HepG2 (cell line): ENCODE data around the gene KANSL1. TPM values are rescaled to one million over a fixed set of nuclear protein-coding genes. Genes with fewer than 3 reads are reported as not detected.

Source experiments
- AKAP8 ChIP-seq: sonication (generic); formaldehyde crosslinking; IDR thresholded peaks from 2 replicates; pipeline ENCODE4 v1.5.1; 2020; ENCODE audit warnings: mild to moderate bottlenecking, missing genetic modification reagents
- ARNT ChIP-seq: fragments of 450-650 bp; IDR thresholded peaks from 2 replicates; pipeline ENCODE4 v1.6.1; 2017
- ATF7-NPFF ChIP-seq: sonication (generic); formaldehyde crosslinking; IDR thresholded peaks from 2 replicates; pipeline ENCODE4 v1.8.1; 2023; ENCODE audit warnings: mild to moderate bottlenecking, low read depth, missing genetic modification reagents, moderate library complexity
- CC2D1A ChIP-seq: sonication (generic); formaldehyde crosslinking; IDR thresholded peaks from 2 replicates; pipeline ENCODE4 v1.8.1; 2023; ENCODE audit warnings: mild to moderate bottlenecking, missing genetic modification reagents
- ELF3 ChIP-seq: IDR thresholded peaks from 2 replicates; pipeline ENCODE4 v1.6.1; 2016; ENCODE audit warnings: missing genetic modification reagents, missing compliant biosample characterization
- FOSL2 ChIP-seq: sonication (generic); formaldehyde crosslinking; IDR thresholded peaks from 2 replicates; pipeline ENCODE4 v1.4.0; 2020; ENCODE audit warnings: missing genetic modification reagents
- HDAC6 ChIP-seq: fragments of 200-600 bp; sonication (generic); IDR thresholded peaks from 2 replicates; pipeline ENCODE4 v1.7.0; 2017; ENCODE audit warnings: mild to moderate bottlenecking, antibody characterized with exemption, low read length, low read depth
- KDM5A ChIP-seq: fragments of 200-600 bp; sonication (generic); IDR thresholded peaks from 2 replicates; pipeline ENCODE4 v1.7.0; 2018; ENCODE audit warnings: antibody characterized with exemption, mild to moderate bottlenecking, low read length, borderline replicate concordance
- NFIB ChIP-seq: sonication (generic); formaldehyde crosslinking; IDR thresholded peaks from 2 replicates; pipeline ENCODE4 v1.9.0; 2021; ENCODE audit warnings: missing genetic modification reagents, mild to moderate bottlenecking, borderline replicate concordance
- PAWR ChIP-seq: sonication (generic); formaldehyde crosslinking; IDR thresholded peaks from 2 replicates; pipeline ENCODE4 v1.4.0; 2020; ENCODE audit warnings: missing genetic modification reagents, mild to moderate bottlenecking, borderline replicate concordance
- ZNF136 ChIP-seq: sonication (generic); formaldehyde crosslinking; IDR thresholded peaks from 2 replicates; pipeline ENCODE4 v1.8.1; 2022; ENCODE audit warnings: low read depth, mild to moderate bottlenecking, moderate library complexity, missing genetic modification reagents
- ZNF282 ChIP-seq: fragments of 450-650 bp; IDR thresholded peaks from 2 replicates; pipeline ENCODE4 v1.6.1; 2018; ENCODE audit not compliant: partially characterized antibody
- ZNF367 ChIP-seq: sonication (generic); formaldehyde crosslinking; IDR thresholded peaks from 2 replicates; pipeline ENCODE4 v1.4.0; 2020; ENCODE audit warnings: missing genetic modification reagents, borderline replicate concordance
- polyA plus RNA-seq, 8 experiments: library from polyadenylated mRNA; depleted of rRNA in 3 of 8; stranded (reverse) in 7 of 8; unstranded in 1 of 8; fragments of >200 nt; fragmentation: Illumina TruSeq in 4 of 8; extraction: Trizol in 4 of 8; gene quantifications; 2 replicates each; pipeline versions ENCODE4 v1.2.1 to v1.2.3, GENCODE V29; 2011 to 2016; ENCODE audit warnings: low read depth in 4 of 8, missing spikeins in 1 of 8, mixed read lengths in 1 of 8; ENCODE audit not compliant: insufficient read depth in 1 of 8
- total RNA-seq, 5 experiments: library from RNA; depleted of rRNA; stranded (reverse); fragments of >200 nt; fragmentation: Illumina TruSeq; extraction: Trizol; gene quantifications; 2 replicates each; pipeline ENCODE4 v1.2.3, GENCODE V29; 2016; ENCODE audit warnings: low read depth in 1 of 5
- TF ChIP-seq, protein P1 (sequence below): sonication (generic); formaldehyde crosslinking; IDR thresholded peaks from 2 replicates; pipeline ENCODE4 v1.4.0; 2020; ENCODE audit warnings: missing genetic modification reagents
- TF ChIP-seq, protein P2 (sequence below): sonication (generic); formaldehyde crosslinking; IDR thresholded peaks from 2 replicates; pipeline ENCODE4 v1.5.0; 2020; ENCODE audit warnings: missing genetic modification reagents
- TF ChIP-seq, protein P3 (sequence below), 2 experiments: sonication (generic) in 1 of 2; formaldehyde crosslinking in 1 of 2; IDR thresholded peaks; 2 replicates each; pipeline versions ENCODE4 v1.5.1 to v1.6.1; 2011 to 2020; ENCODE audit warnings: borderline replicate concordance in 1 of 2, low read depth in 1 of 2, low read length in 1 of 2, mild to moderate bottlenecking in 1 of 2, missing genetic modification reagents in 1 of 2, moderate library complexity in 1 of 2
- TF ChIP-seq, protein P4 (sequence below): sonication (generic); formaldehyde crosslinking; IDR thresholded peaks from 2 replicates; pipeline ENCODE4 v1.8.0; 2022; ENCODE audit warnings: mild to moderate bottlenecking, missing genetic modification reagents
- TF ChIP-seq, protein P5 (sequence below): IDR thresholded peaks from 2 replicates; pipeline ENCODE4 v1.6.1; 2016
- TF ChIP-seq, protein P6 (sequence below): sonication (generic); formaldehyde crosslinking; IDR thresholded peaks from 2 replicates; pipeline ENCODE4 v1.8.0; 2022; ENCODE audit warnings: missing genetic modification reagents, mild to moderate bottlenecking, borderline replicate concordance

The KANSL1 gene
- total and polyA plus RNA-seq, 2 of the 13 experiments (the other 11 are each of a cell fraction or from before 2014, with no cell fraction given), result 24.0 to 59.6 TPM

DNA sequence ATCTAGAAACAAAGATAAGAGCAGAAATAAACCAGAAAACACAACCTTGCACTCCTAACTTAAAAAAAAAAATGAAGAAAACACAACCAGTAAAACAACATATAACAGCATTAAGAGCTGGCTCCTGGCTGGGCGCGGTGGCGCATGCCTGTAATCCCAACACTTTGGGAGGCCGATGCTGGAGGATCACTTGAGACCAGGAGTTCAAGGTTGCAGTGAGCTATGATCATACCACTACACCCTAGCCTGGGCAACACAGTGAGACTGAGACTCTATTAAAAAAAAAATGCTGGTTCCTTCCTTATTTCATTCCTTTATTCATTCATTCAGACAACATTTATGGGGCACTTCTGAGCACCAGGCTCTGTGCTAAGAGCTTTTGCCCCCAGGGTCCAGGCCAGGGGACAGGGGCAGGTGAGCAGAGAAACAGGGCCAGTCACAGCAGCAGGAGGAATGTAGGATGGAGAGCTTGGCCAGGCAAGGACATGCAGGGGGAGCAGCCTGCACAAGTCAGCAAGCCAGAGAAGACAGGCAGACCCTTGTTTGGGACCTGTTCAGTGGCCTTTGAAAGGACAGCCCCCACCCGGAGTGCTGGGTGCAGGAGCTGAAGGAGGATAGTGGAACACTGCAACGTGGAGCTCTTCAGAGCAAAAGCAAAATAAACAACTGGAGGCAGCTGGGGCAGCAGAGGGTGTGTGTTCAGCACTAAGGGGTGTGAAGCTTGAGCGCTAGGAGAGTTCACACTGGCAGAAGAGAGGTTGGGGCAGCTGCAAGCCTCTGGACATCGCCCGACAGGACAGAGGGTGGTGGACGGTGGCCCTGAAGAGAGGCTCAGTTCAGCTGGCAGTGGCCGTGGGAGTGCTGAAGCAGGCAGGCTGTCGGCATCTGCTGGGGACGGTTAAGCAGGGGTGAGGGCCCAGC is 191.6 kb downstream of the KANSL1 start (continued):
- TF ChIP-seq PAWR (CRISPR knock-in tag), result peak; percentile 78; the same call in 1 of the 2 replicates
- TF ChIP-seq ARNT, result no peak
- TF ChIP-seq NFIB (CRISPR knock-in tag), result no peak
- no peak for TF ChIP-seq ZNF367 (CRISPR knock-in tag)
- TF ChIP-seq, protein P1, sequence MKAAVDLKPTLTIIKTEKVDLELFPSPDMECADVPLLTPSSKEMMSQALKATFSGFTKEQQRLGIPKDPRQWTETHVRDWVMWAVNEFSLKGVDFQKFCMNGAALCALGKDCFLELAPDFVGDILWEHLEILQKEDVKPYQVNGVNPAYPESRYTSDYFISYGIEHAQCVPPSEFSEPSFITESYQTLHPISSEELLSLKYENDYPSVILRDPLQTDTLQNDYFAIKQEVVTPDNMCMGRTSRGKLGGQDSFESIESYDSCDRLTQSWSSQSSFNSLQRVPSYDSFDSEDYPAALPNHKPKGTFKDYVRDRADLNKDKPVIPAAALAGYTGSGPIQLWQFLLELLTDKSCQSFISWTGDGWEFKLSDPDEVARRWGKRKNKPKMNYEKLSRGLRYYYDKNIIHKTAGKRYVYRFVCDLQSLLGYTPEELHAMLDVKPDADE (CRISPR knock-in tag), result no peak
- no peak for TF ChIP-seq ZNF136 (CRISPR knock-in tag)
- TF ChIP-seq AKAP8 (CRISPR knock-in tag), result no peak
- no peak for TF ChIP-seq CC2D1A (CRISPR knock-in tag)
- no peak for TF ChIP-seq HDAC6
- TF ChIP-seq ZNF282, result no peak
- TF ChIP-seq, protein P2, sequence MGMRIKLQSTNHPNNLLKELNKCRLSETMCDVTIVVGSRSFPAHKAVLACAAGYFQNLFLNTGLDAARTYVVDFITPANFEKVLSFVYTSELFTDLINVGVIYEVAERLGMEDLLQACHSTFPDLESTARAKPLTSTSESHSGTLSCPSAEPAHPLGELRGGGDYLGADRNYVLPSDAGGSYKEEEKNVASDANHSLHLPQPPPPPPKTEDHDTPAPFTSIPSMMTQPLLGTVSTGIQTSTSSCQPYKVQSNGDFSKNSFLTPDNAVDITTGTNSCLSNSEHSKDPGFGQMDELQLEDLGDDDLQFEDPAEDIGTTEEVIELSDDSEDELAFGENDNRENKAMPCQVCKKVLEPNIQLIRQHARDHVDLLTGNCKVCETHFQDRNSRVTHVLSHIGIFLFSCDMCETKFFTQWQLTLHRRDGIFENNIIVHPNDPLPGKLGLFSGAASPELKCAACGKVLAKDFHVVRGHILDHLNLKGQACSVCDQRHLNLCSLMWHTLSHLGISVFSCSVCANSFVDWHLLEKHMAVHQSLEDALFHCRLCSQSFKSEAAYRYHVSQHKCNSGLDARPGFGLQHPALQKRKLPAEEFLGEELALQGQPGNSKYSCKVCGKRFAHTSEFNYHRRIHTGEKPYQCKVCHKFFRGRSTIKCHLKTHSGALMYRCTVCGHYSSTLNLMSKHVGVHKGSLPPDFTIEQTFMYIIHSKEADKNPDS (CRISPR knock-in tag), result no peak
- TF ChIP-seq, protein P3, sequence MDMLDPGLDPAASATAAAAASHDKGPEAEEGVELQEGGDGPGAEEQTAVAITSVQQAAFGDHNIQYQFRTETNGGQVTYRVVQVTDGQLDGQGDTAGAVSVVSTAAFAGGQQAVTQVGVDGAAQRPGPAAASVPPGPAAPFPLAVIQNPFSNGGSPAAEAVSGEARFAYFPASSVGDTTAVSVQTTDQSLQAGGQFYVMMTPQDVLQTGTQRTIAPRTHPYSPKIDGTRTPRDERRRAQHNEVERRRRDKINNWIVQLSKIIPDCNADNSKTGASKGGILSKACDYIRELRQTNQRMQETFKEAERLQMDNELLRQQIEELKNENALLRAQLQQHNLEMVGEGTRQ (IDR thresholded peaks at IDR 0.05; ENCODE audit: low read depth, low read length), result no peak
- TF ChIP-seq, protein P3 (CRISPR knock-in tag; IDR thresholded peaks at IDR 0.05; ENCODE audit: borderline replicate concordance), result no peak
- no peak for TF ChIP-seq ELF3
- TF ChIP-seq KDM5A, result no peak
- TF ChIP-seq, protein P4, sequence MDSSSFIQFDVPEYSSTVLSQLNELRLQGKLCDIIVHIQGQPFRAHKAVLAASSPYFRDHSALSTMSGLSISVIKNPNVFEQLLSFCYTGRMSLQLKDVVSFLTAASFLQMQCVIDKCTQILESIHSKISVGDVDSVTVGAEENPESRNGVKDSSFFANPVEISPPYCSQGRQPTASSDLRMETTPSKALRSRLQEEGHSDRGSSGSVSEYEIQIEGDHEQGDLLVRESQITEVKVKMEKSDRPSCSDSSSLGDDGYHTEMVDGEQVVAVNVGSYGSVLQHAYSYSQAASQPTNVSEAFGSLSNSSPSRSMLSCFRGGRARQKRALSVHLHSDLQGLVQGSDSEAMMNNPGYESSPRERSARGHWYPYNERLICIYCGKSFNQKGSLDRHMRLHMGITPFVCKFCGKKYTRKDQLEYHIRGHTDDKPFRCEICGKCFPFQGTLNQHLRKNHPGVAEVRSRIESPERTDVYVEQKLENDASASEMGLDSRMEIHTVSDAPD (CRISPR knock-in tag), result no peak
- TF ChIP-seq, protein P5, sequence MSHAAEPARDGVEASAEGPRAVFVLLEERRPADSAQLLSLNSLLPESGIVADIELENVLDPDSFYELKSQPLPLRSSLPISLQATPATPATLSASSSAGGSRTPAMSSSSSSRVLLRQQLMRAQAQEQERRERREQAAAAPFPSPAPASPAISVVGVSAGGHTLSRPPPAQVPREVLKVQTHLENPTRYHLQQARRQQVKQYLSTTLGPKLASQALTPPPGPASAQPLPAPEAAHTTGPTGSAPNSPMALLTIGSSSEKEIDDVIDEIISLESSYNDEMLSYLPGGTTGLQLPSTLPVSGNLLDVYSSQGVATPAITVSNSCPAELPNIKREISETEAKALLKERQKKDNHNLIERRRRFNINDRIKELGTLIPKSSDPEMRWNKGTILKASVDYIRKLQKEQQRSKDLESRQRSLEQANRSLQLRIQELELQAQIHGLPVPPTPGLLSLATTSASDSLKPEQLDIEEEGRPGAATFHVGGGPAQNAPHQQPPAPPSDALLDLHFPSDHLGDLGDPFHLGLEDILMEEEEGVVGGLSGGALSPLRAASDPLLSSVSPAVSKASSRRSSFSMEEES (CRISPR knock-in tag), result no peak
- TF ChIP-seq ATF7-NPFF (CRISPR knock-in tag), result no peak
- no peak for TF ChIP-seq FOSL2
- TF ChIP-seq, protein P6, sequence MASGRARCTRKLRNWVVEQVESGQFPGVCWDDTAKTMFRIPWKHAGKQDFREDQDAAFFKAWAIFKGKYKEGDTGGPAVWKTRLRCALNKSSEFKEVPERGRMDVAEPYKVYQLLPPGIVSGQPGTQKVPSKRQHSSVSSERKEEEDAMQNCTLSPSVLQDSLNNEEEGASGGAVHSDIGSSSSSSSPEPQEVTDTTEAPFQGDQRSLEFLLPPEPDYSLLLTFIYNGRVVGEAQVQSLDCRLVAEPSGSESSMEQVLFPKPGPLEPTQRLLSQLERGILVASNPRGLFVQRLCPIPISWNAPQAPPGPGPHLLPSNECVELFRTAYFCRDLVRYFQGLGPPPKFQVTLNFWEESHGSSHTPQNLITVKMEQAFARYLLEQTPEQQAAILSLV (CRISPR knock-in tag), result no peak
